KMS-11 (cell line): Measurements from ENCODE around the gene LAMA2.
"Not testable (repeated sequence)": the region's sequence is repeated elsewhere in the genome, so short reads cannot be mapped to it uniquely, and the experiment has no call there.

ENCODE experiments used
- H2AFZ ChIP-seq: fragments of 200-600 bp; sonication (generic); 2 replicates; pipeline ENCODE4 v1.6.1; 2016; ENCODE audit warnings: antibody characterized with exemption, mixed run types, low read depth
- H3K27ac ChIP-seq: fragments of 200-600 bp; sonication (generic); 2 replicates; pipeline ENCODE4 v1.6.1; 2016; ENCODE audit warnings: mild to moderate bottlenecking, mixed run types
- H3K27me3 ChIP-seq: fragments of 200-600 bp; sonication (generic); 2 replicates; pipeline ENCODE4 v1.6.1; 2017; ENCODE audit warnings: mild to moderate bottlenecking, low read depth, mixed run types, moderate library complexity; ENCODE audit not compliant: insufficient read depth
- H3K36me3 ChIP-seq: fragments of 200-600 bp; sonication (generic); 2 replicates; pipeline ENCODE4 v1.6.1; 2017; ENCODE audit warnings: mild to moderate bottlenecking, mixed run types; ENCODE audit not compliant: insufficient read depth
- H3K4me1 ChIP-seq: fragments of 200-600 bp; sonication (generic); 2 replicates; pipeline ENCODE4 v1.6.1; 2016; ENCODE audit warnings: mild to moderate bottlenecking, low read depth, mixed run types; ENCODE audit not compliant: poor library complexity, severe bottlenecking
- H3K4me2 ChIP-seq: fragments of 200-600 bp; sonication (generic); 2 replicates; pipeline ENCODE4 v1.7.0; 2016; ENCODE audit warnings: mild to moderate bottlenecking, mixed run types
- H3K4me3 ChIP-seq: fragments of 200-600 bp; sonication (generic); IDR thresholded peaks from 2 replicates; pipeline ENCODE4 v1.6.1; 2017; ENCODE audit warnings: low read depth, low read length, mixed read lengths; ENCODE audit not compliant: insufficient read depth
- H3K79me2 ChIP-seq: fragments of 200-600 bp; sonication (generic); 2 replicates; pipeline ENCODE4 v1.6.1; 2016; ENCODE audit warnings: low read depth, mixed run types; ENCODE audit not compliant: insufficient read depth
- H3K9ac ChIP-seq: fragments of 200-600 bp; sonication (generic); 2 replicates; pipeline ENCODE4 v1.6.1; 2016; ENCODE audit warnings: mild to moderate bottlenecking, mixed run types
- H4K20me1 ChIP-seq: fragments of 200-600 bp; sonication (generic); 2 replicates; pipeline ENCODE4 v1.6.1; 2016; ENCODE audit warnings: mild to moderate bottlenecking, mixed run types; ENCODE audit not compliant: insufficient read depth
- TF ChIP-seq, protein P1 (sequence below): fragments of 200-600 bp; sonication (generic); conservative IDR thresholded peaks from 2 replicates; pipeline ENCODE4 v1.6.1; 2017; ENCODE audit warnings: low read depth, mild to moderate bottlenecking, antibody characterized with exemption, low read length, moderate library complexity, mixed read lengths

Gene LAMA2

DNA sequence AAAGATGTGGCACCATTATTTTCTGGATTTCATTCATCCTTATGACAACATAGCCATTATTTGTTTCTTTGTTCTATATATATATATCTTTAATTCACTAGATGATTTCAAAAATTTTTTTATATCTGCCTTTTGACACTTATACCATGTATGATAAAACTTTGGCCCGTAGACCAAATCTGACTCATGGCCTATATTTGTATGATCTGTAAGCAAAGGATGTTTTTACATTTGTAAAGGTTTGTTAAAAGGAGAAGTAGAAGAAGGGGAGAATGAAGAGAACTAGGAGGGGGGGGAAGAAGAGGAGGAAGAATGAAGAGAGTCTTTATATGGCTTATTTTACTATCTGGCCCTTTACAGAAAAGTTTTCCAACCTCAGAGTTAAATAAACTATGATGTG is 279.7 kb downstream of the LAMA2 start:
- no peaks in the 10 kb centered on the region for H3K79me2 ChIP-seq
- TF ChIP-seq, protein P1, sequence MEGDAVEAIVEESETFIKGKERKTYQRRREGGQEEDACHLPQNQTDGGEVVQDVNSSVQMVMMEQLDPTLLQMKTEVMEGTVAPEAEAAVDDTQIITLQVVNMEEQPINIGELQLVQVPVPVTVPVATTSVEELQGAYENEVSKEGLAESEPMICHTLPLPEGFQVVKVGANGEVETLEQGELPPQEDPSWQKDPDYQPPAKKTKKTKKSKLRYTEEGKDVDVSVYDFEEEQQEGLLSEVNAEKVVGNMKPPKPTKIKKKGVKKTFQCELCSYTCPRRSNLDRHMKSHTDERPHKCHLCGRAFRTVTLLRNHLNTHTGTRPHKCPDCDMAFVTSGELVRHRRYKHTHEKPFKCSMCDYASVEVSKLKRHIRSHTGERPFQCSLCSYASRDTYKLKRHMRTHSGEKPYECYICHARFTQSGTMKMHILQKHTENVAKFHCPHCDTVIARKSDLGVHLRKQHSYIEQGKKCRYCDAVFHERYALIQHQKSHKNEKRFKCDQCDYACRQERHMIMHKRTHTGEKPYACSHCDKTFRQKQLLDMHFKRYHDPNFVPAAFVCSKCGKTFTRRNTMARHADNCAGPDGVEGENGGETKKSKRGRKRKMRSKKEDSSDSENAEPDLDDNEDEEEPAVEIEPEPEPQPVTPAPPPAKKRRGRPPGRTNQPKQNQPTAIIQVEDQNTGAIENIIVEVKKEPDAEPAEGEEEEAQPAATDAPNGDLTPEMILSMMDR, result no peak
- H3K4me1 ChIP-seq, result no peaks in the 10 kb centered on the region
- H2AFZ ChIP-seq, result no peak overlapping the region
- H3K27me3 ChIP-seq, result no peaks in the 10 kb centered on the region
- no peak overlapping the region for H3K4me3 ChIP-seq
- H3K4me2 ChIP-seq, result no peak overlapping the region
- no peak overlapping the region for H3K9ac ChIP-seq
- no peaks in the 10 kb centered on the region for H4K20me1 ChIP-seq
- no peaks in the 10 kb centered on the region for H3K36me3 ChIP-seq
- H3K27ac ChIP-seq, result no peak overlapping the region

DNA sequence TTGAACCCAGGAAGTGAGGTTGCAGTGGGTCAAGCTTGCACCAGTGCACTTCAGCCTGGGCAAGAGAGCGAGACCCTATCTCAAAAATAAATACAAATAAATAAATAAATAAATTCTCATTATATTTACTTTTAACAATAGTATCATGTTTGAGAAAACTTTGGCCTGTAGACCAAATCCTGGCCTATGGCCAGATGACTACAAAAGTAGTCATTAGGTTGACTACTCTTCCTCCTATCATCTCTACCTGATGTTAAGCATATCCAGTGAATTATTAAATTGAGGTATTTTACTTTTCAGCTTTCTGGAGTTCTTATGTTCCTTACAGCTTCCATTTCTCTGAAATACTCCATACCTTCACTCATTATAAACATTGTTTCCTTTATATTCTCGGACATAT is 280.6 kb downstream of the LAMA2 start:
- H3K79me2 ChIP-seq, result no peaks in the 10 kb centered on the region

DNA sequence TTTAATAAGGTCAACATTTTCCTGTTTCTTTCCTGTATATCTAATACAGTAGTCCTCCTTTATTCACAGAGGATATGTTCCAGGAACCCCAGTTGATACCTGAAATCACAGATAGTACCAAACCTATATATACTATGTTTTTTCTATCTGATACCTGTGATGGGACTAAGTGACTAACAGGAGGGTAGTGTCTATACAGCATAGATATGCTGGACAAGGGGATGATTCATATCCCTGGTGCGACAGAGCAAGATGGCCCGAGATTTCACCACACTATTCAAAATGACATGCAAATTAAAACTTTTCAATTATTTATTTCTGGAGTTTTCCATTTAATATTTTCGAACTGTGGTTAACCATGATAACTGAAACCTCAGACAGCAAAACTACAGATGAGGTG is 281.1 kb downstream of the LAMA2 start:
- no peaks in the 10 kb centered on the region for H3K27me3 ChIP-seq
- no peaks in the 10 kb centered on the region for H3K4me1 ChIP-seq
- H3K4me3 ChIP-seq, result no peak overlapping the region
- H3K9ac ChIP-seq, result no peak overlapping the region
- no peaks in the 10 kb centered on the region for H4K20me1 ChIP-seq
- no peaks in the 10 kb centered on the region for H3K36me3 ChIP-seq
- H3K4me2 ChIP-seq, result no peak overlapping the region
- H2AFZ ChIP-seq, result no peak overlapping the region
- H3K79me2 ChIP-seq, result no peaks in the 10 kb centered on the region
- TF ChIP-seq, protein P1, result no peak
- H3K27ac ChIP-seq, result no peak overlapping the region

More for the DNA sequence above, 280.6 kb downstream of the LAMA2 start:
- H3K27me3 ChIP-seq, result no peaks in the 10 kb centered on the region
- no peak overlapping the region for H3K9ac ChIP-seq
- no peak overlapping the region for H3K27ac ChIP-seq
- H3K4me3 ChIP-seq, result no peak overlapping the region
- no peaks in the 10 kb centered on the region for H3K36me3 ChIP-seq
- H4K20me1 ChIP-seq, result no peaks in the 10 kb centered on the region
- TF ChIP-seq, protein P1, result no peak
- no peak overlapping the region for H2AFZ ChIP-seq
- no peaks in the 10 kb centered on the region for H3K4me1 ChIP-seq
- no peak overlapping the region for H3K4me2 ChIP-seq

DNA sequence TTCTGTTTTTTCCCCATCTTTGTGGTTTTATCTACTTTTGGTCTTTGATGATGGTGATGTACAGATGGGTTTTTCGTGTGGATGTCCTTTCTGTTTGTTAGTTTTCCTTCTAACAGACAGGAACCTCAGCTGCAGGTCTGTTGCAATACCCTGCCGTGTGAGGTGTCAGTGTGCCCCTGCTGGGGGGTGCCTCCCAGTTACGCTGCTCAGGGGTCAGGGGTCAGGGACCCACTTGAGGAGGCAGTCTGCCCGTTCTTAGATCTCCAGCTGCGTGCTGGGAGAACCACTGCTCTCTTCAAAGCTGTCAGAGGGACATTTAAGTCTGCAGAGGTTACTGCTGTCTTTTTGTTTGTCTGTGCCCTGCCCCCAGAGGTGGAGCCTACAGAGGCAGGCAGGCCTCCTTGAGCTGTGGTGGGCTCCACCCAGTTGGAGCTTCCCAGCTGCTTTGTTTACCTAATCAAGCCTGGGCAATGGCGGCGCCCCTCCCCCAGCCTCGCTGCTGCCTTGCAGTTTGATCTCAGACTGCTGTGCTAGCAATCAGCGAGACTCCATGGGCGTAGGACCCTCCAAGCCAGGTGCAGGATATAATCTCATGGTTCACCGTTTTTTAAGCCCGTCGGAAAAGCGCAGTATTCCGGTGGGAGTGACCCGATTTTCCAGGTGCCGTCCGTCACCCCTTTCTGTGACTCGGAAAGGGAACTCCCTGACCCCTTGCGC is 289.5 kb downstream of the LAMA2 start:
- H3K27ac ChIP-seq, H3K27me3 ChIP-seq, H2AFZ ChIP-seq, H3K79me2 ChIP-seq, H3K4me1 ChIP-seq, H3K4me3 ChIP-seq, H3K4me2 ChIP-seq, H3K9ac ChIP-seq, H4K20me1 ChIP-seq, H3K36me3 ChIP-seq: not testable (repeated sequence)

DNA sequence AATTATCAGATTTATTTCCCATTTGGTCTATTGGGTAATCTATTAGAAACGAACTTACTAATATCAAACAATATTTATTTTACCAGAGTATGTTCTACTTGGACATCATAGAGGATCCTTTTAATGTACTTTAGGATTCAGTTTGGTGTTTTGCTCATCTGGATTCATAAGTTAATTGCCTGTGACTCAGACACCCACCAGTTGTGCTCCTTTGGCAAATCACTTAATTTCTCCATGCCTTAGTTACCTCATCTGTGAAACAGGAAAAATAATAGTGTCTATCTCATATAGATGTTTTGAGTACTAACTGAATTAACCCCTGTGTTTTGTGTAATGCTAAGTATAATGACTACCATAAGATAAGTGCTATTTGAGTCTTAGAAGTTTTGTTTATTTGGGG is 292.1 kb downstream of the LAMA2 start:
- Histone ChIP-seq H2AFZ (no peak overlapping the region), H3K4me3 (no peak overlapping the region), H3K9ac (no peak overlapping the region), H3K27me3 (no peaks in the 10 kb centered on the region), H3K79me2 (no peaks in the 10 kb centered on the region), H3K4me2 (no peak overlapping the region), H3K27ac (no peak overlapping the region), H4K20me1 (no peaks in the 10 kb centered on the region), H3K4me1 (no peaks in the 10 kb centered on the region), H3K36me3 (no peaks in the 10 kb centered on the region)
- TF ChIP-seq, protein P1, result no peak
